Erythroblast (primary cell): Measurements from ENCODE around the gene CDC14B.

Source experiments
- GATA1 ChIP-seq: IDR thresholded peaks from 2 replicates; pipeline ENCODE4 v1.6.1; 2011; ENCODE audit warnings: low read depth, mild to moderate bottlenecking, control low read depth, low read length, moderate library complexity
- POLR2A ChIP-seq: IDR thresholded peaks from 2 replicates; pipeline ENCODE4 v1.6.1; 2011; ENCODE audit warnings: mild to moderate bottlenecking, low read length

DNA sequence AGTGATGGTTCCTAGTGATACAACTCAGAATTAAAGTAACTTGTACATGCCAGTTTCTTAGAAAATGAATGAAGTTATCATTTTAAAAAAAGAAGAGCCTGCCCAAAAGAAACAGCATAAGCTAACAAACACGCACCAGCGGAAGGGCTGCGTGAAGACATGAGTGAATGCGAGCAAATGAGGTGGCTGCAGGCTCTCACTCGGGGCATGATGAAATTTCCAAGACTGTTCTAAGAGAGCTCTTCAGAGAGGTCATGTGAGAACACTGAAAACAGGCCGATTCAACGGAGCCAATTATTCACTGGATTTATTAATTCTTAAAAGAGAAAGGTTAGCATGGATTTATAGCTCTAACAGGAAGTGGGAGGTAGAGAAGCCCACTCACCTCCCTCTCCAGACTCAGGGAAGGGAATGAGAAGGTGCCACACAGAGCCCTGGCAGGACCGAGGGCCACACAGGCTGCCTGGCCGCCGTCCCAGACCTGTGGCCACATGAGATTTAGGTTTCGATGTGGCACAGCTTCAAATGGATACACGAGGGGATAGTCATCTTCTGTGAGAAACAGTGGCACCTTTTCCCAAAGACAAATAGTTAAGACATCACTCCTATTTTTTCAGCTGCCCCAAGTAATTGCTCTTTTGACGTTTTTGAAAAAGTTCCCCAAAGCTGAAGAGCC, 114.2 kb downstream of the CDC14B start:
- TF ChIP-seq POLR2A (no peak), GATA1 (no peak)
